Transverse colon (tissue), 4 donors: ENCODE measurements around the gene EXOC3L4. TPM values are rescaled to one million over a fixed set of nuclear protein-coding genes. Genes with fewer than 3 reads are reported as not detected.
A peak's percentile ranks its signal among the peaks of the same experiment; 100 is the strongest.

Experiments used
- DNase-seq: peaks from one replicate; pipeline ENCODE4 v3.0.0-alpha.2; 2019
- H3K27ac ChIP-seq, 4 donors: fragments of 200-600 bp; sonication (generic); 2 replicates each; pipeline ENCODE4 v1.5.1; 2016 to 2018; ENCODE audit warnings: inconsistent platforms in 4 of 4
- H3K27me3 ChIP-seq: fragments of 200-600 bp; sonication (generic); 2 replicates; pipeline ENCODE4 v1.5.1; 2017; ENCODE audit warnings: inconsistent platforms
- H3K36me3 ChIP-seq, 4 donors: fragments of 200-600 bp; sonication (generic); 2 replicates each; pipeline ENCODE4 v1.5.1; 2017 to 2019; ENCODE audit warnings: inconsistent platforms in 4 of 4
- H3K4me1 ChIP-seq, 4 donors: fragments of 200-600 bp; sonication (generic); 2 replicates each; pipeline ENCODE4 v1.5.1; 2017 to 2020; ENCODE audit warnings: inconsistent platforms in 4 of 4
- H3K4me3 ChIP-seq, 4 donors: fragments of 200-600 bp; sonication (generic); 1 replicate in 1 of 4; 2 replicates in 3 of 4; pipeline versions ENCODE4 v1.5.1 to v1.6.1; 2017 to 2019; ENCODE audit warnings: inconsistent platforms in 4 of 4
- H3K9me3 ChIP-seq, 2 donors: fragments of 200-600 bp; sonication (generic); 2 replicates each; pipeline ENCODE4 v1.5.1; 2017 to 2019; ENCODE audit warnings: inconsistent platforms in 2 of 2
- CTCF ChIP-seq, 5 experiments: fragments of 200-600 bp in 3 of 5; fragments of 450-650 bp in 2 of 5; sonication (generic) in 3 of 5; IDR thresholded peaks; 1 replicate in 2 of 5; 2 replicates in 3 of 5; pipeline ENCODE4 v1.5.1; 2016 to 2017; ENCODE audit warnings: antibody characterized with exemption in 5 of 5, inconsistent platforms in 3 of 5, mild to moderate bottlenecking in 2 of 5, moderate library complexity in 1 of 5
- EP300 ChIP-seq: sonication (generic); formaldehyde crosslinking; IDR thresholded peaks from one replicate; pipeline ENCODE4 v1.6.1; 2017; ENCODE audit warnings: antibody characterized with exemption, low read depth
- POLR2A ChIP-seq: fragments of 450-650 bp; IDR thresholded peaks from one replicate; pipeline ENCODE4 v1.6.1; 2016; ENCODE audit warnings: antibody characterized with exemption, mild to moderate bottlenecking, moderate library complexity
- POLR2AphosphoS5 ChIP-seq, 3 donors: sonication (generic); formaldehyde crosslinking; IDR thresholded peaks; one replicate each; pipeline ENCODE4 v1.6.1; 2016; ENCODE audit warnings: antibody characterized with exemption in 3 of 3
- WGBS, 2 donors: methylation state at CpG; one replicate each; pipeline ENCODE4 v1.1.5; 2018; ENCODE audit warnings: low coverage in 1 of 2; 5-methylcytosine and 5-hydroxymethylcytosine counted together
- in situ Hi-C, 4 donors: fragments of 200-750 bp; cut with MboI; loops; one replicate each; pipeline versions ENCODE4 v1.15.0 to v1.15.1; 2017; ENCODE audit warnings: low sequenced_read_pairs in 3 of 4, low pct_ligation_motif_present in 1 of 4, low pct_unique_long_range_greater_than_20kb in 1 of 4
- intact Hi-C: fragments of 100-400 bp; cut with DNase I; formaldehyde crosslinking; loops from one replicate; pipeline ENCODE4 v1.15.1; 2023; ENCODE audit warnings: low total_unique reads
- total RNA-seq, 4 donors: library from RNA; depleted of rRNA; stranded (reverse); fragments of >200 nt; gene quantifications; one replicate each; pipeline ENCODE4 v1.1.0, GENCODE V29; 2016

Gene EXOC3L4
- total RNA-seq, 4 donors from 2014 or later: 15.2 to 49.0 (median 30.3) TPM

GRCh38 chr14:103071544-103072251 lies 22.8 kb upstream of the EXOC3L4 start:
- TF ChIP-seq CTCF (IDR thresholded peaks at IDR 0.05): no peak
- TF ChIP-seq POLR2A: no peak
- TF ChIP-seq EP300: no peak
- no peak for TF ChIP-seq POLR2AphosphoS5 (IDR thresholded peaks at IDR 0.05)
- intact Hi-C loops (no loop called here), in situ Hi-C loops (no loop called here)
- H3K27me3 ChIP-seq: no peaks in the 10 kb centered on the region
- WGBS, 2 donors: 52% methylated on average over 31 of the region's 32 CpGs; no CpG with 5 or more reads in 1 of the 2 donors
- peaks cover 24 to 66% (median 40%) of the 10 kb centered on the region in 4 donors for H3K4me1 ChIP-seq
- no peak overlapping the region for H3K4me3 ChIP-seq
- H3K9me3 ChIP-seq: no peaks in the 10 kb centered on the region
- peak; percentile 64 for DNase-seq
- H3K36me3 ChIP-seq: no peaks in the 10 kb centered on the region
- H3K27ac ChIP-seq: peak overlapping the region; percentile 25 to 58 (median 58)

GRCh38 chr14:103072595-103073366 lies 21.7 kb upstream of the EXOC3L4 start:
- TF ChIP-seq CTCF (IDR thresholded peaks at IDR 0.05) (no peak), POLR2AphosphoS5 (IDR thresholded peaks at IDR 0.05) (no peak), POLR2A (no peak), EP300 (no peak)
- Histone ChIP-seq H3K9me3 (no peaks in the 10 kb centered on the region), H3K27ac (no peak overlapping the region), H3K27me3 (no peaks in the 10 kb centered on the region), H3K4me1 (peaks cover 24 to 55% (median 37%) of the 10 kb centered on the region in 4 donors), H3K36me3 (no peaks in the 10 kb centered on the region), H3K4me3 (no peak overlapping the region)
- in situ Hi-C loops (no loop called here), intact Hi-C loops (no loop called here)
- DNase-seq: no peak
- WGBS, 2 donors: 60 to 61% methylated on average over 1 to 20 of the region's 21 CpGs

- intact Hi-C loops: no loop called here
- Histone ChIP-seq H3K4me1 (peaks cover 21 to 48% (median 31%) of the 10 kb centered on the region in 4 donors), H3K36me3 (no peaks in the 10 kb centered on the region), H3K27ac (no peak overlapping the region), H3K27me3 (no peaks in the 10 kb centered on the region), H3K9me3 (no peaks in the 10 kb centered on the region), H3K4me3 (no peak overlapping the region)
- DNase-seq: no peak
- WGBS, 2 donors: 73% methylated on average over 13 of the region's 14 CpGs; no CpG with 5 or more reads in 1 of the 2 donors
- TF ChIP-seq POLR2A (no peak), POLR2AphosphoS5 (IDR thresholded peaks at IDR 0.05) (no peak), CTCF (IDR thresholded peaks at IDR 0.05) (no peak), EP300 (no peak)
- in situ Hi-C loops: no loop called here
Observed at GRCh38 chr14:103073367-103073875, 21.1 kb upstream of the EXOC3L4 start.
